C4-2B (cell line): ENCODE data around the gene LMLN.

Experiments used
- H3K27ac ChIP-seq: fragments of 450-650 bp; 2 replicates; pipeline ENCODE4 v1.5.1; 2017
- CTCF ChIP-seq: fragments of 450-650 bp; conservative IDR thresholded peaks from 2 replicates; pipeline ENCODE4 v1.5.1; 2017; ENCODE audit warnings: mild to moderate bottlenecking
- ZFX ChIP-seq: fragments of 450-650 bp; IDR thresholded peaks from 2 replicates; pipeline ENCODE4 v1.6.1; 2017

The LMLN gene

GRCh38 chr3:197975311-197975710, 15.3 kb downstream of the LMLN start:
- H3K27ac ChIP-seq = no peak overlapping the region

DNA sequence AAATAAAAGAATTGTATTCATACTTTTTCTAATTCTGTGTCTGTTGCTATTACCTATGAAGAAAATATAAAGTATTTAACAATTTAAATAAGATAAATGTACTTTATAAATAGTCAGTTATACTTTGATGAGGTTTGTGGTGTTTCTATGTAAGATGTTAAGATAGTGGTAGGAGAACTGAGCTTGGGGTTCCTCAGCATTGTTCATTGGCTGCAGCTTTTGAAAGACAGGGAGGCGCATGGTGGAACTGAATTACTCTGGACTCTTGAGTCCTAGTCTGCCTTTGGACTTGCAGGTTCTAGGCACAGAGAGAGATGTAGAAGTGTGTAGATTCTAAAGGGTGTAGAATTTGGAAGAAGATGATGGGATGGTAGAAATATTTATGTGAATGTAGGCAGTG, 23.1 kb downstream of the LMLN start:
- H3K27ac ChIP-seq = no peak overlapping the region
- TF ChIP-seq CTCF (no peak), ZFX (no peak)

More at GRCh38 chr3:197975311-197975710, 15.3 kb downstream of the LMLN start:
- no peak for TF ChIP-seq ZFX
- TF ChIP-seq CTCF = no peak

- no peak for TF ChIP-seq CTCF
- TF ChIP-seq ZFX = no peak
- no peak overlapping the region for H3K27ac ChIP-seq
These were observed 29.6 kb downstream of the LMLN start for GRCh38 chr3:197989651-197990050.

DNA sequence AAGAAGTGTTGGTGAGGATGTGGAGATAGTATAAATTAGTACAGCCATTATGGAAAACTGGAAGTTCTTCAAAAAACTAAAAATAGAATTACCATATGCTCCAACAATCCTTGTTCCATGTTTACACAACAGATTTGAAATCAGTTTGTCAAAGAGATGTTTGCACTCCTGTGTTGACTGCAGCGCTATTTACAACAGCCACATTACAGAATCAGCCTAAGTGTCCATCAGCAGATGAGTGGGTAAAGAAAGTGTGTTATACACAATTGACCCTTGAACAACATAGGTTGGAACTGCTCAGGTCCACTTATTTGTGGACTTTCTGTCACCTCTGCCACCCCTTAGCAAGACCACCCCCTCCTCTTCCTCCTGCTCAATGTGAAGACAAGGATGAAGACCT, 34.7 kb downstream of the LMLN start:
- TF ChIP-seq ZFX = no peak
- TF ChIP-seq CTCF = no peak
- no peak overlapping the region for H3K27ac ChIP-seq

GRCh38 chr3:197996855-197997254, 36.8 kb downstream of the LMLN start:
- TF ChIP-seq CTCF (no peak), ZFX (no peak)

GRCh38 chr3:197997936-197998335, 37.9 kb downstream of the LMLN start:
- no peak overlapping the region for H3K27ac ChIP-seq
- TF ChIP-seq ZFX (no peak), CTCF (no peak)

More at GRCh38 chr3:197996855-197997254, 36.8 kb downstream of the LMLN start:
- H3K27ac ChIP-seq = no peak overlapping the region

- TF ChIP-seq ZFX (no peak), CTCF (no peak)
- H3K27ac ChIP-seq = no peak overlapping the region
These were observed 57.1 kb downstream of the LMLN start for GRCh38 chr3:198017090-198017489.
